H54 (cell line): ENCODE results near the gene CHMP4B.

Experiments used
- DNase-seq: peaks from one replicate; pipeline ENCODE4 v3.0.0; 2011; ENCODE audit warnings: low spot score, mixed read lengths; ENCODE audit not compliant: insufficient read length
- FAIRE-seq: peaks from 3 replicates; lab custom pipeline; 2011; peaks lifted over from hg19 to GRCh38; lab: Jason Lieb, UNC
- POLR2A ChIP-seq: IDR thresholded peaks from 2 replicates; pipeline ENCODE4 v1.6.1; 2011; ENCODE audit warnings: low read depth, mild to moderate bottlenecking, low read length

The CHMP4B gene

DNA sequence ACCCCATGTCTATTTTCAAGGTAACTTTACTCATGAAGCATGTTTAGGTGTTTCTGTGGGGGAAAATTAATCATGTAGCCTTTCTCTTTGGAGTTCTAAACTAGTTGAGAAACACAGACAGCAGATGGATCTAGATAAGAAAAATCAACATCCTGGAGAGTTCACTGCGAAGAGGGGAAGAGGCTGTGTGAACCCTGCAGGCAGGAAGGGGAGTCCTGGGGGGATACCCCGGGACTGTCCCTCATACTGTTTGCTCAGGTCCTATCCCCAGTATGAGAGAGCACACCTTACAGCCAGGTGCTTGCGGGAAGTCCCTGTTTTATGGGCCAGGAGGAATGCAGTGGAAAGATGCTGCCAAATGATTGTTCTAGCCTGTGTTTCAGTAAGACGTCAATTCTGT is 32.7 kb downstream of the CHMP4B start:
- no peak for TF ChIP-seq POLR2A
- DNase-seq (no peak), FAIRE-seq (no peak)

DNA sequence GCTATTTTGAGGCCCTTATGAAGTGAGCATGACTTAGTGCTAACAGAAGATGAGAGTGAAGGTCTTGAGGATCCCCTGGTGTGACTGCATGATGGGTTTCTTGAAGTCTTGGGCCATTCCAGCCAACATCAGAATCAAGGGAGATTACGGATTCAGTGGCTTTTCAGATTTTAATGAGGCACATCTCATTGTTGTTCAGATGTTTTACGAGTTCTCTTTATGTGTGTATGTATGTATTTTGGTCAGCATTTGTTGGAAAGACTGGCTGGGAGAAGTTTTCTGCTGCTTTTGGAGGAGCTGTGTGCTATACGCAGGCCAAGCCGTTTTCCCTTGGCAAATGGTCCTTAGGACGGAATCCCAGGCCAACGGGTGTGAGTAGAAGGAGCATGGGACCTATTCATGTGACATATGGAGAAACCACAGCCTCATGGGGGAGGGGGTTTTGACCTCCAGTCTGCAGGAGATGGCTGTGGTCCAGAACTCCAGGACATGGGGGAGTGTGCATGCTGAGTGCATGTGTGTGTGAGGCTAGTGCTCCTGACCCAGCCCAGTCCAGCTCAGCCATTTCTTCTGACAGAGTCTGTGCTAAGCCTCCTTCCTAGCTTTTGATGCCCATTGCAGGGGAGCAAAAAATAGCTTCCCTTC is 35.3 kb downstream of the CHMP4B start:
- FAIRE-seq (no peak), DNase-seq (no peak)
- TF ChIP-seq POLR2A = no peak

DNA sequence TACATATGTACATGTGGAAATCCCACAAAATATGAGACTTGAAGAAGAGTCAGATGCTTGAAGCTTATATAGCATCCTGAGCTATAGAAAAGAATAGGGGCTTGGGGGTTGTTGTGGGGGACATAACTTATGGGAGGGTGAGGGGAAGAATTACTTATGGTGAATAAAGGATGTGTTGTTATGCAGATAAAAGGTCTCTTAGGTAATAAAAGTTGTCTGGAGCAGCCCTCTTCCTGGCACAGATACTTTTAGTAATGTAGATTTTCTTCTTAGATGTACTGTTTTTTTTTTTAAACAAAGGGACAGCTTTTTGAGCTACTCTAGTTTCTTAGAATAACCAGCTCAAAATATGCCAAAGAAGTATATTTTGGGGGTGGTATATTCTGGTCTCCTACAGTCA is 35.9 kb downstream of the CHMP4B start:
- FAIRE-seq (no peak), DNase-seq (no peak)
- no peak for TF ChIP-seq POLR2A

DNA sequence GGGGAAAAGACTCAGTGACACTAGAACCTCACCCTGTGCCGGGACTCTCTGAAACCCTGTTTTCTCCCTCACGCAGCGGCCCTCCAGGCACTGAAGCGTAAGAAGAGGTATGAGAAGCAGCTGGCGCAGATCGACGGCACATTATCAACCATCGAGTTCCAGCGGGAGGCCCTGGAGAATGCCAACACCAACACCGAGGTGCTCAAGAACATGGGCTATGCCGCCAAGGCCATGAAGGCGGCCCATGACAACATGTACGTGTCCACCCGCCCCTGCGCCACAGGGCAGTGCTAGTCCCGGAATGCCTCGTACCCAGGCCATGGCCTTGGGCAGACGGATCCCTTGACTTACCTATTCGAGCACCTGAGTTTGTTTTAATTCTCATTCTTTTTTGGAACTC is 37.2 kb downstream of the CHMP4B start:
- FAIRE-seq = no peak
- DNase-seq = no peak
- no peak for TF ChIP-seq POLR2A

DNA sequence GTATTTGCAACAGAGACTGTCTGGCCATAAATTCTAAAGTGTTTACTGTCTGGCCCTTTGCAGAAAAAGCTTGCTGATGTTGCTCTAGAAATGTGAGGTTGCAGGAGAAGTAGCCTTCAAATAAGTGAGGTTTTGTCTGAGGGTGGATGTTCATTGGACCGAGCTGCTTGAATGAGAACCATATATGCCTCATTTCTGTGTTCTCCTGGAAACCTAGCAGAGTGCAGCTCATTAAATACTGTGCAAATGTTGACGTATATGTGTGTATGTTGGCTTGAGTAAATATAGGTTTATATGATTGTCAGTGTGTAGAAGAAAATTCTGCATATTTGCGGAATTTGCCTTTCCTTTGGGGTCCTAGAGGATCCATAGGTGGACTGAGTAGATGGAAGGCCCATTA is 39.0 kb downstream of the CHMP4B start:
- TF ChIP-seq POLR2A = no peak
- no peak for FAIRE-seq
- DNase-seq = no peak

DNA sequence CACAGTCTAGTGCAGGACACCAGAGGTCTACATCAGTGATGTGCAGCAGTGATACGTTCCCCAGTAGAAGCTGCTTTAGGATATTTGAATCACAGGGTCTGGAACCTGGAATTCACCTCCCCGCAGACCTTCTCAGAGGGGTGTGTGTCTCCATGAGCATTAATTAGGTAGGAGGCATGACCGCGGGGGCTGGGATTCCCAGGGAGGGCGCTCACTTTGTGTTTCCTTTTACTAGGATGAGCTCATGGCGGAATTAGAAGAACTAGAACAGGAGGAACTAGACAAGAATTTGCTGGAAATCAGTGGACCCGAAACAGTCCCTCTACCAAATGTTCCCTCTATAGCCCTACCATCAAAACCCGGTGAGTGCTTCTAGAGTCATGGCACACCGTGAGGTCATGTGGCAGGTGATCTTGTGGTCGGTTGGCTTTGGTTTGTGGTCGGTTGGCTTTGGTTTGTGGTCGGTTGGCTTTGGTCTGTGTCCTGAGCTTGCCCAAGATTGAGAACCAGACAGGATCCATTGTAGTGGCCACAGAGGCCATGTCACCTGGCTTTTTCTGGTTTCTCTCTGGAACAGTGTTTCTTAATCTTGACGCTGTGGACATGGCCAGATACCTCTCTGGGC is 40.8 kb downstream of the CHMP4B start:
- FAIRE-seq = no peak
- TF ChIP-seq POLR2A = no peak
- DNase-seq = no peak

DNA sequence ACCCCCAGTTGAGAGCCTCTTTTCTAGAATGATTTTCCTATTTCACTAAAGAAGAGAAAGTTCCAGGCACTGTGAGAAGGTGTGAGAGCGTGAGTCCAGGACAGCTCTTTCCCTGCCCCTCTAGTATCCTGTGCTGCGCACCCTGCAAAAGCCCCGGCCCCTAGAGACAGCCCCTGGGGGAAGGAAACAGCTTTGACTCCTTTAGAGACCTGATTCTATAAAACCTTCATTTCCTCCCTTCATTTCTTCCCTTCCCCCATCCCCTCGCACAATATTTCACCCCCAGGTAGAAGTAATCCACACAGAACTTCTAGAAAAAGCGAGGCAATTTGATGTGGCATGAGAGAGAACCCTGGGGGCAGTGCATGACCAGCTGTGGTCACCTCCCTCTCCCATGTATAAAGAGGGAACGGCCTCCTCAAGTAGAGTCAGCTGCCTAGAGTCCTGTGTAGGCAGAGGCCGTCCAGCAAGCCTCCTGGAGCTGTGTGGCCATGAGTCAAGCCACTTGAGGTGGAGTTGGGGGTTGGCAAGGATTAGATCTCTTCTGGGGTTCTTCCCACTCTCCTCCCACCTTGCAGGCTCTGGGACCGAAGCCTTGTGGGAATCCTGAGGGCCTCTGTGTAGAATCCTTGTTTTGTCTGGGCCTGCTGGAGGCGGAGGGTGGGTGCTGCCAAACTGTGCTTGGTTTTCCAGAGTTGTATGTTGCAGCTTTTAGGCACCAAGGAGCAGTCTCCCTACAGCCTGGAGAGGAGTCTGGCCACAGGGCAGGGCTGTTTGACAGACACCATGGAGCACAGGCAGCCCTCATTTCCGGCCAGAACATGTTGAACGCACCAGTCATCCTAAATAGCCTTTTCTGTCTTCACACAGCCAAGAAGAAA is 41.7 kb downstream of the CHMP4B start:
- FAIRE-seq = no peak
- DNase-seq = no peak
- no peak for TF ChIP-seq POLR2A

DNA sequence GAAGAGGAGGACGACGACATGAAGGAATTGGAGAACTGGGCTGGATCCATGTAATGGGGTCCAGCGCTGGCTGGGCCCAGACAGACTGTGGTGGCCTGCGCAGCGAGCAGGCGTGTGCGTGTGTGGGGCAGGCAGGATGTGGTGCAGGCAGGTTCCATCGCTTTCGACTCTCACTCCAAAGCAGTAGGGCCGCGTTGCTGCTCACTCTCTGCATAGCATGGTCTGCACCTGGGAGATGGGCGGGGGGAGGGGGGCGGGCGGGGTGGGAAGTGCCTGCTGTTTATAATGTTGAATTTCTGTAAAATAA is 42.3 kb downstream of the CHMP4B start:
- no peak for TF ChIP-seq POLR2A
- DNase-seq (no peak), FAIRE-seq (no peak)

DNA sequence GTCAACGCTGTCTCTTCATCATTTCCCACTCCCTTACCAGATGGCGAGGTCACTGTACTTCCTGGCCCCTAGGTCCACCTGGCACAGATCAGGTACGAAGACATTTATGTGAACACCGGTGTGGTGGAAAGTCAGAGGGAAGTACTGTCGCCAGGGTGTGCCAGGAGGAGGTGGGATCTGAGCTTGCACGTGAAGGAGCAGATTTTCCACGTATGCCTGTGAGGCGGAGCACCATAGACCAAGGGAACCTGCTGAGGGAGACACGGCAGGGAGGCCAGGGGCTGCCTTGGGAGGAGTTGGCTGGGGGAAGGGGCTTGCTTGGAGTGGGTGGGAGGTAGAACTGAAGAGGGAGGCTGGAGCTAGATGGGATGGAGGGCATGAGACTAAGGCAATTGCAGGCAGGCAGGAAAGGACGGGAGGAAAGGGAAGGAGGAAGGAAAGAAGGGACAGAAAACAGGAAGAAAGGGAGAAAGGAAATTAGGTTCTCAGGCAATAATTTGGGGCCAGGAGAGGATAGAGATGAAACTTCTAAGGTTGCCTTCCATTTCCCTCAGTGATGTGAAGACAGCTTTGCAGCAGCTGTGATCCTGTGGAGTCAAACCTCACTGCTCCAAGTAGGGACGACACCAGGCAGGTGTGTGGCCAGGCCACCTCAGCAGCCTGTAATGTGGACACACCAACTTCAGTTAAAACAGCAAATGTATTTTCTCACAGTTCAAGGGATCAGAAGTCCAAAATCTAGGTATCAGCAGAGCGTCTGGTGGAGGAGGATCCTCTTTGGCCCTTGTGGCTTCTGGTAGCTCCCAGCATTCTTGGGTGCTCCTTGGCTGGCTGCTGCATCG is 46.8 kb downstream of the CHMP4B start:
- no peak for TF ChIP-seq POLR2A
- FAIRE-seq (no peak), DNase-seq (no peak)

DNA sequence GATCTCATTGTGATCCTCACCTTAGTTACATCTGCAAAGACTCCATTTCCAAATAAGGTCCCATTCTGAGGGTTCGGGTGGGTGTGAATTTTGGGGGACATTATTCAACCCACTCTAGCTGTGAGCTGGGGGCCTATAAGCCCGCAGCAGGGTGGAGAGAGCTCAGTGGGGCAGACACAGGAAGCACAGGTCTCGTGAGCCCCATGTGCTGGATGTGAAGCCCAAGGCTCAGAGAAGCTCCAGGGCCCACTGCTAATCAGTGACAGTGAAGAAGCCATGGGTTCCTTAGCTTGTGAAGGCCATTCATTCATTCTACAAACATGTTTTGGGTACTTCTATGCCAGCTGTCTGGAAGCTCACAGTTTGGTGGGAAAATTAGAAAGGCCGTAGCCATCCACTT is 47.5 kb downstream of the CHMP4B start:
- no peak for TF ChIP-seq POLR2A
- FAIRE-seq (no peak), DNase-seq (no peak)

DNA sequence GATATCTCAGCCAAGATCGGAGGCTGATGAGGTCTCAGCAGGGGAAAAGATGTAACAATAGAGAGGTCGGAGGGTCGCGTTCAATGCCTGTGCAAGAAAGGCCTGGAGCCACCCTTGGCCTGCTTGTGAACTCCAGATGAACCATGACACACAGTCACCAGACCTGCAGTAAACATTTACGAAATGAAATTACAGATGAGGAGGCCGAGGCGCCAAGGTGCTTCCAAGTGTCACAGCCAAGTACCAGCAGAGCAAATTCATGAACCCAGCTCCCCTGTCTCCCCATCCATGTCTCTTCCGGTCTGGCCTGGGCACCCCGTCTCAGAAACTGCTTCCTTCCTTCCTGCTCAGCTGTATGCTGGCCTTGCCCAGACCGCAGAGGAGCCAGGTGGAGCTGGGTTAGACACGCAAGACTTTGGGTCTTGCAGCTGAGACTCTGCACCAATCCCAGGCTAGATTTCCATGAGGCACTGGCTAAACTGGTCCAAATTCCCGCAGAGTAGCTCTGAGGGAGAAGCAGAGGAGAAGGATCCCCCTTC is 48.1 kb downstream of the CHMP4B start:
- TF ChIP-seq POLR2A = no peak
- FAIRE-seq = no peak
- no peak for DNase-seq

DNA sequence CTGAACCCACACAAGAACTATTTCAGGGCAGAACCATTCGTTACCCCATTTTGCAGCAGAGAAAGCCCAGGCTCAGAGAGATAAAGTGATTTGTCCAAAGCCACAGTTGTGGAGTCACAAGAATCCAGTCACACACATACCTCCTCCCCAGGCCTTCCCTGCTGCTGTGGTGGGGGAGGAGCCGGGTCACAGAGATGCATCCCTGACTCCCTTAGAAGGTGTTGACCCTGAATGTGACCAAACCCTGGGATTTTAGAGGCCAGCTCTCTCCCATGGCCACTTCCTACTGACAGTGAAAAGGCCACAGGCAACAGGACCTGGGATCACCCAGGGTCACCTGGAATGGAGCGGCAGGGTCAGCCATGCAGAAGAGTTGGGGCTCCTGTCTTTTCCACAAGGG is 48.6 kb downstream of the CHMP4B start:
- DNase-seq (no peak), FAIRE-seq (no peak)
- TF ChIP-seq POLR2A = no peak

DNA sequence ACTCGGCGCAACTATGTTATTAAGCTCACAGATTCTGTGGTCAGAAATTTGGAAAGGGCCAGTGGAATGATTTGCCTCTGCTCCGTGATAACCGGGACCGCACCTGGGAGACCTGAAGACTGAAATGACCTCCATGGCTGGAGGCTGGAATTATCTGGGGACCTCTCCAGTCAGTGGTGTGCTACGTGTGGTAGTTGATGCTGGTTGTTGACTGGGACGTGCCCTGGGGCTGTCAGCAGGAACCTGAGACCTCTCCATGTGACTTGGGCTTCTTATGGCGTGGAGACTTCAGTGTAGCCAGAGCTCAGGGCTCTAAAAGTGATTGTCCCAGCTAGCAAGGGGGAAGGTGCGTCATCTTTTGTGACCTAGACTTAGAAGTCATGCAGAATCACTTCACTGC is 50.3 kb downstream of the CHMP4B start:
- TF ChIP-seq POLR2A = no peak
- DNase-seq (no peak), FAIRE-seq (no peak)
